Parathyroid adenoma (tissue), 2 donors: ENCODE data around the gene NXPH3.
"Not testable (repeated sequence)": the region's sequence is repeated elsewhere in the genome, so short reads cannot be mapped to it uniquely, and the experiment has no call there.

ENCODE experiments used
- H2AFZ ChIP-seq: fragments of 300-600 bp; sonication (generic); one replicate; pipeline ENCODE4 v1.7.0; 2017; ENCODE audit warnings: antibody characterized with exemption, mild to moderate bottlenecking
- H3K27ac ChIP-seq: fragments of 300-600 bp; sonication (generic); one replicate; pipeline ENCODE4 v1.7.0; 2017
- H3K27me3 ChIP-seq: fragments of 300-600 bp; sonication (generic); one replicate; pipeline ENCODE4 v1.7.0; 2017; ENCODE audit warnings: low read length; ENCODE audit not compliant: control insufficient read depth, insufficient read depth
- H3K36me3 ChIP-seq: fragments of 300-600 bp; sonication (generic); one replicate; pipeline ENCODE4 v1.7.0; 2017; ENCODE audit warnings: low read length; ENCODE audit not compliant: control insufficient read depth, insufficient read depth
- H3K4me1 ChIP-seq: fragments of 300-600 bp; sonication (generic); one replicate; pipeline ENCODE4 v1.7.0; 2017; ENCODE audit warnings: control low read depth
- H3K4me2 ChIP-seq: fragments of 300-600 bp; sonication (generic); one replicate; pipeline ENCODE4 v1.7.0; 2017; ENCODE audit warnings: low read length
- H3K4me3 ChIP-seq: fragments of 300-600 bp; sonication (generic); one replicate; pipeline ENCODE4 v1.7.0; 2017; ENCODE audit warnings: low read depth, low read length
- H3K79me2 ChIP-seq: fragments of 300-600 bp; sonication (generic); one replicate; pipeline ENCODE4 v1.7.0; 2017; ENCODE audit warnings: control low read depth
- H3K9ac ChIP-seq: fragments of 300-600 bp; sonication (generic); one replicate; pipeline ENCODE4 v1.7.0; 2017; ENCODE audit warnings: mild to moderate bottlenecking
- H3K9me3 ChIP-seq: fragments of 300-600 bp; sonication (generic); one replicate; pipeline ENCODE4 v1.7.0; 2017; ENCODE audit warnings: low read length; ENCODE audit not compliant: control insufficient read depth
- TF ChIP-seq, protein P1 (sequence below): fragments of 300-600 bp; sonication (generic); IDR thresholded peaks from one replicate; pipeline ENCODE4 v1.7.0; 2017; ENCODE audit warnings: antibody characterized with exemption, mild to moderate bottlenecking
- donor health status: primary hyperparathyroidism.

Gene NXPH3

DNA sequence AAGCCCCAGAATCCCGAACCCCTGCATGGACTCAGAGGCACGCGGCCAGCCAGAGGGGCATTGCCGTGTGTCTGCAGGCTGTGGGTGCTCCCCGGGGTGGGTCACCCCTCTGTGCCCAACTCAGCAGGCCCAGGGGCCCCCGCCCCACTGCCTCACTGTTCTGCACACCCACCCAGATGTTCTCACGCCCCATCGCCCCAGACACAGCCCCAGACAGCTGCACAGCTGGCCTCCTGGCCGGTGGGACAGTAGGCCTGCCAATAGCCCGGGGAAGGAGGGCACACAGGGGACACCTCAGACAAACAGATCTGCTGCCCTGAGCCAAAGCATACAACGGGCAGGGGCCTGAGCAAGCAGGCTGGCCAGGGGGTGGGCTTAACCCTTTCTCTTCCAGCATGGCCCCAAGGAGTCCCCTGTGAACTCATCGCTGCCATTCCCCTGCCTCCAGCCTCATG, 27.6 kb upstream of the NXPH3 start:
- TF ChIP-seq, protein P1, sequence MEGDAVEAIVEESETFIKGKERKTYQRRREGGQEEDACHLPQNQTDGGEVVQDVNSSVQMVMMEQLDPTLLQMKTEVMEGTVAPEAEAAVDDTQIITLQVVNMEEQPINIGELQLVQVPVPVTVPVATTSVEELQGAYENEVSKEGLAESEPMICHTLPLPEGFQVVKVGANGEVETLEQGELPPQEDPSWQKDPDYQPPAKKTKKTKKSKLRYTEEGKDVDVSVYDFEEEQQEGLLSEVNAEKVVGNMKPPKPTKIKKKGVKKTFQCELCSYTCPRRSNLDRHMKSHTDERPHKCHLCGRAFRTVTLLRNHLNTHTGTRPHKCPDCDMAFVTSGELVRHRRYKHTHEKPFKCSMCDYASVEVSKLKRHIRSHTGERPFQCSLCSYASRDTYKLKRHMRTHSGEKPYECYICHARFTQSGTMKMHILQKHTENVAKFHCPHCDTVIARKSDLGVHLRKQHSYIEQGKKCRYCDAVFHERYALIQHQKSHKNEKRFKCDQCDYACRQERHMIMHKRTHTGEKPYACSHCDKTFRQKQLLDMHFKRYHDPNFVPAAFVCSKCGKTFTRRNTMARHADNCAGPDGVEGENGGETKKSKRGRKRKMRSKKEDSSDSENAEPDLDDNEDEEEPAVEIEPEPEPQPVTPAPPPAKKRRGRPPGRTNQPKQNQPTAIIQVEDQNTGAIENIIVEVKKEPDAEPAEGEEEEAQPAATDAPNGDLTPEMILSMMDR = no peak
- no peak overlapping the region for H3K4me2 ChIP-seq
- no peak overlapping the region for H3K27ac ChIP-seq
- no peaks in the 10 kb centered on the region for H3K79me2 ChIP-seq
- H3K4me3 ChIP-seq = no peak overlapping the region
- H3K36me3 ChIP-seq = no peaks in the 10 kb centered on the region
- H3K9ac ChIP-seq = no peak overlapping the region
- no peaks in the 10 kb centered on the region for H3K4me1 ChIP-seq
- H3K27me3 ChIP-seq = no peaks in the 10 kb centered on the region
- H2AFZ ChIP-seq = no peak overlapping the region
- H3K9me3 ChIP-seq = no peaks in the 10 kb centered on the region

DNA sequence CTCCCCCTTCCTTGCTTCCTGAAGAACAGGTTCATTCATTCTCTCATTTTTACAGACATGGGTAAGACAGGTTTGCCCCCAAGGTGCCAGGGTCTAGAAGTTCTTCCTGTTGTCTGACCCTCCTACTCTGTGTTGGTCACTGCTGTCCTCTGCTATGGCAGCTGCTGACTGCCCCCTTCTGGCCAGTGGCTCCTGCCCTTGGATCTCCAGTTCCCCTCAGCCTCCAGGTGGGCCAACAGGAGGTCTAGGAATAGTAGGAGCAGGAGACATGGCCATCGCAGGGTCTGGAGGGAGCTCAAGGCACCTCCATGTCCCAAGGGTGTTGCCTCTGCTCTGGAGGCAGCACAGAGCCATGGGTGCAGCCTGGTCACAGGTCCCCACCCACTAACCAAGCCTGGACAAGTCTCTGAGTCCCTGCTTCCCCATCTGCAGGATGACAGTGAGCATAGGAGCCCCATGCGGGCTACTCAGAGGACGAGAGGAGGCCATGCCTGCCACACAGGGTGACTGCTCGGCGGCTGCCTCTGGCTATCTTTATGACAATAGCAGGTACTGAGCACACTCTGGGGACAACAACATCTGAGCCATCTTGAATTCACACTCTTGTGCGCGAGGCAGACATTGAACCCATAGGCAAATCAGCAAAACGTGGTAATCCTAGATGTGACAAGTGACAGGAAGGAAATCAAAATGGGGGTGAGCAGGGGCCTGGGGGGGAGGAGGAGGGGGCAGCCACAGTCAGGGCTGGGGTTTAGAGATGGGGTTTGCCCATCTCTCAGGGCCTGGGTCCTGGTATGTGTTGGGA, 27.0 kb upstream of the NXPH3 start:
- Histone ChIP-seq H3K27me3 (no peaks in the 10 kb centered on the region), H3K4me2 (no peak overlapping the region), H3K9ac (no peak overlapping the region), H3K27ac (no peak overlapping the region), H3K4me3 (no peak overlapping the region), H2AFZ (no peak overlapping the region), H3K36me3 (no peaks in the 10 kb centered on the region), H3K79me2 (no peaks in the 10 kb centered on the region), H3K4me1 (no peaks in the 10 kb centered on the region), H3K9me3 (no peaks in the 10 kb centered on the region)
- TF ChIP-seq, protein P1 = no peak

DNA sequence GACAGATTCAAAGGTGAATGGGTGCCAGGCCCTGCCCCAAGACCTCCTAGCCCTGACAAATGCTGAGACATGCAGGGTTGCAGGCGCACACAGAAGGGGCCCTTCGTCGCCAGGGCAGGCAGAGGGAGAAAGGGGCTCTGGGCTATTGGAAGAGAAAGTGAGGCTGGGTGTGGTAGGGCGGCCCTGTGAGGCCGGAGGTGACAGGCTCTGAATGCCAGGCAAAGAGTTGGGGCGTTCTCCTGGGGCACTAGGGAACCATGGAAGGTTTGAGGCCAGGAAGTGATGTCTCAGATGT, 26.4 kb upstream of the NXPH3 start:
- Histone ChIP-seq H3K79me2 (no peaks in the 10 kb centered on the region), H3K4me2 (no peak overlapping the region), H3K36me3 (no peaks in the 10 kb centered on the region), H3K4me1 (no peaks in the 10 kb centered on the region), H3K27me3 (no peaks in the 10 kb centered on the region), H3K4me3 (no peak overlapping the region), H2AFZ (no peak overlapping the region), H3K27ac (no peak overlapping the region), H3K9me3 (no peaks in the 10 kb centered on the region), H3K9ac (no peak overlapping the region)
- TF ChIP-seq, protein P1 = no peak

DNA sequence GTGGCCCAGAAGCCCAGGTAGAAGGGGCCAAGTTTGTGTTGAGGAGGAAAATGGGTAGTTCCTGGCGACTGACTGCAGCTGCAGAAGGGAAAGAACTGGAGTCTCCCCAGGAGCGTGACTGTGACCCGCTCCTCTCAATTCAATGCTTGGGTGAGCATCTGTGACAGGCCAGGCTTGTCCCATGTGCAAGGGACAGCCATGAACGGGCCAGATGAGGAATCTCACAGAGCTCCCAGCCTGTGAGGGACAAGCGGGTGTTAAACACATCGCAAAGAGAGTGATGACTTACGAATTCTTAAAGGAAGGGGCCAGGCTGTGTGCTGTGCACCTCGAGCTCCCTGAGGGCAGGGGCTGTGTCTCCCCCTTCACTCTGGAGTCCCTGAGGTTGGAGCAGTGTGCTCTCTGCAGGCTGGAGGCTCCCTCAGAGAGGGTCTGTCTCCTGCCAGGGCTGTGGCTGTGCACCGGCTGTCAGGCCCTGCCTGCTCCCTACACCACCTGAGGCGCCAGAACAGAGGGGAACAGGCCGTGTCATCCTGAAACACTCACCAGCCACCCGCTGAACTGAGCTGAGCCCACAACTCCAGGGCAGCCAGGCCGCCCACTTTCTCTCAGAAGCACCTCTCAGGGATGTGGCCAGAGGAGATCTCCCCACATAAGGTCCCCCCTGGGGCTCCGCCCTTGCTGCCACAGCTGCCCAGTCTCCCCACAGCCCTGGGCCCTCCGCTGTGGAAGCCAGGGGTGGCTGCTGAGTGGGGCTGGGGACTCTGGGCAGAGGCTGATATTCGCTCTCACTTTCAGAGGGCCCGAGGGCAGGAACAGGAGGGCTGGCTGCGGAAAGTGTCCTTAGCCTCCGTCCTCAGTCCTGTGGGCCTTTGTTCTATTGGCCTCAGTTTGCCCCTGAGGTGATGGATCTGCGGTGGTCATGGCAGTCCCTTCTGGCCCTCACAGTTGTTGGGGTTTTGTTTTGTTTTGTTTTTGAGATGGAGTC, 25.7 kb upstream of the NXPH3 start:
- TF ChIP-seq, protein P1 = no peak
- no peak overlapping the region for H3K9ac ChIP-seq
- H3K4me1 ChIP-seq = no peaks in the 10 kb centered on the region
- H3K4me2 ChIP-seq = no peak overlapping the region
- H2AFZ ChIP-seq = no peak overlapping the region
- no peak overlapping the region for H3K27ac ChIP-seq
- no peaks in the 10 kb centered on the region for H3K9me3 ChIP-seq
- no peak overlapping the region for H3K4me3 ChIP-seq
- H3K79me2 ChIP-seq = no peaks in the 10 kb centered on the region
- no peaks in the 10 kb centered on the region for H3K36me3 ChIP-seq
- H3K27me3 ChIP-seq = no peaks in the 10 kb centered on the region

DNA sequence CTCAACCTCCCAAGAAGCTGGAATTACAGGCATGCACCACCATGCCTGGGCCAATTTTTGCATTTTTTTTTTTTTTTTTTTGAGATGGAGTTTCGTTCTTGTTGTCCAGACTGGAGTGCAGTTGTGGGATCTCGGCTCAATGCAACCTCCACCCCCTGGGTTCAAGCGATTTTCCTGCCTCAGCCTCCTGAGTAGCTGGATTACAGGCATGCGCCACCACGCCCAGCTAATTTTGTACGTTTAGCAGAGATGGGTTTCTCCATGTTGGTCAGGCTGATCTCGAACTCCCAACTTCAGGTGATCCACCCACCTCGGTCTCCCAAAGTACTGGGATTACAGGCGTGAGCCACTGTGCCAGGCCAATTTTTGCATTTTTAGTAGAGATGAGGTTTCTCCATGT, 24.9 kb upstream of the NXPH3 start:
- H3K9me3 ChIP-seq, H3K79me2 ChIP-seq, H3K9ac ChIP-seq, H3K4me3 ChIP-seq, H3K4me2 ChIP-seq, H3K27ac ChIP-seq, H3K36me3 ChIP-seq, H3K27me3 ChIP-seq, H3K4me1 ChIP-seq, H2AFZ ChIP-seq: not testable (repeated sequence)
